ENCODE results near the gene RMDN3. TPM values are rescaled to one million over a fixed set of nuclear protein-coding genes. Genes with fewer than 3 reads are reported as not detected.

The RMDN3 gene
- total and polyA plus RNA-seq, 2 of the 13 experiments (the other 11 are each of a cell fraction or from before 2014, with no cell fraction given), result 16.8 to 19.5 TPM

GRCh38 chr15:40754883-40755811, at the start of gene RMDN3 (continued):
- TF ChIP-seq ZBTB40 (IDR thresholded peaks at IDR 0.05) (no peak), ZBTB40 (CRISPR knock-in tag; IDR thresholded peaks at IDR 0.05) (no peak), FOSL1 (CRISPR knock-in tag; IDR thresholded peaks at IDR 0.05; ENCODE audit: borderline replicate concordance) (no peak), ZNF431 (CRISPR knock-in tag; IDR thresholded peaks at IDR 0.05; ENCODE audit: borderline replicate concordance, low read depth) (no peak), SOX5 (CRISPR knock-in tag; IDR thresholded peaks at IDR 0.05; ENCODE audit: borderline replicate concordance) (peak; percentile 40; the same call in 1 of the 2 replicates), TEF (CRISPR knock-in tag; IDR thresholded peaks at IDR 0.05) (no peak), ZNF615 (CRISPR knock-in tag; IDR thresholded peaks at IDR 0.05; ENCODE audit: borderline replicate concordance) (no peak), ZNF770 (CRISPR knock-in tag; IDR thresholded peaks at IDR 0.05) (no peak; the same call in 1 of the 2 replicates), ZNF598 (CRISPR knock-in tag; IDR thresholded peaks at IDR 0.05; ENCODE audit: borderline replicate concordance) (no peak), ZFX (CRISPR knock-in tag; IDR thresholded peaks at IDR 0.05; ENCODE audit: low read depth) (peak; percentile 91), HOXD1 (CRISPR knock-in tag; IDR thresholded peaks at IDR 0.05) (peak; percentile 22; the same call in 1 of the 2 replicates), ZNF574 (CRISPR knock-in tag; IDR thresholded peaks at IDR 0.05) (peak; percentile 79), SYNCRIP (IDR thresholded peaks at IDR 0.05; ENCODE audit: insufficient read depth, low read depth, low read length) (no peak)

Data from HepG2 (cell line).